Heart left ventricle (tissue), 13 donors: ENCODE measurements around the gene APOBEC4.

ENCODE experiments used
- CTCF ChIP-seq, 12 donors: fragments of 200-600 bp; sonication (generic) in 4 of 12; IDR thresholded peaks; one replicate each; pipeline versions ENCODE4 v1.5.0 to v1.8.0; 2018 to 2022; ENCODE audit warnings: antibody characterized with exemption in 12 of 12, mild to moderate bottlenecking in 5 of 12
- POLR2A ChIP-seq, 2 donors: fragments of 450-650 bp; IDR thresholded peaks; one replicate each; pipeline ENCODE4 v1.6.1; 2017; ENCODE audit warnings: antibody characterized with exemption in 2 of 2, mild to moderate bottlenecking in 2 of 2, moderate library complexity in 2 of 2
- donor health status: ischemic (EF 13 %, LVEDD 7.1; RV severe dilation, severe dysfunction).
- donor health status: DM: no; HTN: yes; CAD: no.
- donor health status: DM: no; HTN: no; CAD: no.
- donor health status: ischemic (EF 25% LVEDD 6.9; RV normal size, moderate dysfunction).
- donor health status: ischemic (EF 25% LVEDD 5.7; RV mildly dilated, moderate dysfunction).
- donor health status: ischemic (EF 35%, LVEDD 5.7; RV mildly dilated, moderate dysfunction).
- donor health status: nonischemic (EF 11% LVEDD 7.7; RV severe dilation, severe dysfunction).
- donor health status: DM: yes; HTN: yes; CAD: no.
- donor health status: PGD.
- donor health status: ischemic (EF 29% LVEDD 5.4; RV normal size, mild dysfunction).
- donor health status: nonischemic (EF 23%, LVEDD 6.1; RV moderate dilation, normal function).

GRCh38 chr1:183675883-183676585, 22.9 kb upstream of the APOBEC4 start:
- no peak for TF ChIP-seq CTCF (IDR thresholded peaks at IDR 0.05)
- TF ChIP-seq POLR2A (IDR thresholded peaks at IDR 0.05) = no peak
